GM18520 (cell line): ENCODE measurements around the gene DNAL4.

ENCODE experiments used
- ATAC-seq: cut with Tn5 transposase; IDR thresholded peaks from one replicate; pipeline ENCODE4 v1.9.1; 2021; ENCODE audit not compliant: unreplicated experiment

Gene DNAL4

GRCh38 chr22:38741576-38741975, 52.4 kb downstream of the DNAL4 start:
- ATAC-seq: no peak

GRCh38 chr22:38741166-38741565, 52.8 kb downstream of the DNAL4 start:
- ATAC-seq: no peak

- ATAC-seq: no peak
Observed at GRCh38 chr22:38740754-38741153, 53.2 kb downstream of the DNAL4 start.

- no peak for ATAC-seq
Observed at GRCh38 chr22:38740116-38740723, 53.7 kb downstream of the DNAL4 start.

DNA sequence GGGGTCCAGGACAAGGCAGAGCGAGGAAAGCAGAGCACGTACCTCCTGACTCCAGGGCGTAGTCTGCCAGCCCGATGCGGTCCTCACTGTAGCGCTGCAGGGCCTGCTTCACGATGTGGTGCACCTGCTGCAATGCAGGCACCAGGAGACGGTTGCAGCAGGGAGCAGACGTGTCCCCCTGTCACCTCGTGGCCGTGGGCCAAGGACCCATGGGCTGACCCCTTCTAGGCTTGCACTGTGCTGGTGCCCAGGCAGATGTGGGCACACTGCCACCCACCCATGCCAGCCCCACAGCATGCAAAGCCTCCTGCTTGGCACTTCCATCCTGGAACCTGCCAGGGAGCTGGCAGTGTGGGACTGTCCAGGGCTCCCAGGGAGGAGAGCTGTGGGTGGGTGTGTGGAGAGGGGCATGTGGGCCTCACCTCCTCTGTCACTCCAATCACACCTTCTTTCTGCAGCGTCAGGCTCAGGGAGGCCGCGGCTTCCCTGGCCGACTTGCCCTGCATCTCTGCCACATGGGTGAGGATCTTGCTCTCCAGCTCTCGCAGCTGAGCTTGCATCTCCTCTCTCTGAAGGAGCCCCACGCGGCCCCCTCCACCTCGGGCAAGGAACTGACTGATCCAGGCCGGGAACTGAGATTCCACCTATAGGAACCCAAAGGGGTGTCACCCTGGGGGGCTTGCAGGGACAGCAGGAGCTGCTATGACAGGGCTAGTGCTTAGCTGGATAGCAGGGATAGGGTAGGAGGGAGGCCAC, 54.5 kb downstream of the DNAL4 start:
- no peak for ATAC-seq

- ATAC-seq: no peak
Observed at GRCh38 chr22:38738475-38739070, 55.4 kb downstream of the DNAL4 start.

DNA sequence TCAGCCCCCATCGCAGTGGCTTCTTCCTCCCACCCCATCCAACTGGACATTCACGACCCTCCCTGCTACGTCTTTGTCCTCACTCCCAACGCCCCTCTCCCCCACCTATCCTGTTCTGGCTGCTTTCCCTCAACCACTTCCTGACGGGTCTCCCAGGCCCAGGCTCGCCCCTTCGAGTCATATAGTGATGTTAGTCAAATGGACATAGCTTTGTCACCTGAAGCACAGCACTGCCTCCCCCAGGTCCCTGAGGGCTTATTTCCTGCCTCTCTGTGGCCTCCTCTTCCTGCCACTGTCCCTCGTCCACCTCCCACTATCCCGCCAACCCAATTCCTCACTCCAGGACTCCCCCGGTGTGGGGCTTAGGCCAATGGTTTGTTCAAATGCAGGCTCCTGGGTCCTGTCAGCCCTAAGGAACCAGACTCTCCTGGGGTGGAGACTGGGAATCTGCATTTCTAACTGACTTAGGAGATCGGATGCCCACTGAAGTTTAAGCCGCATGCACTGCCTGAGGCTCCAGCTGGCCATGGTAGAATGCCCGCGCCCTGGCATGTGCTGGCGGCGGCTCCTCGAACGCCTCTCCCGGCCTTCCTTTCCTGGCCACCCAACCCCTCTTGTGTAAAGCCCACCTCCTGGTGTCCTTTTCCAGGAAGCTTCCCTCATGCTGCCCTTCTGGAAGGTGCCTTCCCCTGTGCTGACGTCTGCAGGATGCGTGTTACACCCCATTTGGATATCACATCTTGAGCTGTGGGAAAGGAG, 56.5 kb downstream of the DNAL4 start:
- no peak for ATAC-seq

DNA sequence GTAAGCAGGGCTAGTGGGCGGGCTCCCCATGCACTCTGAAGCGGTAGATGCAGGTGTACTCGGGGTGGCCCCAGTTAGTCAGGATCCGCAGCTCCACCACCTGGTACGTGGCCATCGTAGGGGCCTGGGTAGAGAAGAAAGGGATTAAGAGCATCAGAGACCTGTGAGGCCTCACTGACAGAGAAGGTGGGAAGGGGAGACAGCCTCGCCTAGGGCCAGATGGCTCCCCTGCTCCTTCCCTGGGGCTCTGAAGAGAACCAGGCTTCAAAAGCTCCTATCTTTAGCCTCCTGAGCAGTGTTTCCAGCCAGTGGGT, 57.7 kb downstream of the DNAL4 start:
- ATAC-seq: no peak

DNA sequence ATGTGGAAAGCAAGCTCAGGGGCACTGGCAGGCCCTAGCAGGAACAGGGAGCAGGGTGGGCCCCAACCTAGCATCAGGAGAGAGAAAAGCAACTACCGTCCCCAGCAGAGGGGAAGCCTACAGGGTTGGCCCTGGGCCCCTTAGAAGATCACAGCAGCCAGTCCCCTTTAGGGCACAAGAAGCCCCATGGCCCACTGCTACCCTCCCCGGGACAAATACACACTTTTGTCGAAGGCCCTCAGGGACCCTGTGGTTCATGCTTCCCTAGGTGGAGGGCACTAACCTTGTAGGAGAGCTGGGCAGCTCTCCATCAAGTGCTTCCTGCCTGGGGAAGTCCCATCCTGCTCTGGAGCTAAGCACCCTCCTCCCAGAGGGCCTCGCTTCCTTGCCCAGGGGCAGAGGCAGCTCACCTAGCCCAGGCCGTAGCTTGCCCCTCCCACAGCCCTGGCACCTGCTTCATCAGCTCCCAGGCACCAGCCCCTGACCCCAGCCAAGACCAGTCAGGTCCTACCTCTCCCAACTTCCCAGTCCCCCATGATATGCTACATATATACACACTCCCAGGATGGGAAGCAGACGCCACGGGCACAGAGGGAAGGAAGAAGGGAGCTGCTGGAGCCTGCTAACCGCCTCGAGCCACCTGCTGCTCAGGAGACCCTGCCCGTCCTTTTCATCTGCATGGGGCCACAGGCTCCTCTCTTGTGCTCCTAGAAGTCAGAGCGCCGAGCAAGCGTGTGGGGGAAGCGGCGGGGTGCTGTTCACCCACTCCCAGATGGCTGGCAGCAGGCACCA, 58.3 kb downstream of the DNAL4 start:
- ATAC-seq: no peak

GRCh38 chr22:38735126-38735464, 58.8 kb downstream of the DNAL4 start:
- ATAC-seq: no peak

DNA sequence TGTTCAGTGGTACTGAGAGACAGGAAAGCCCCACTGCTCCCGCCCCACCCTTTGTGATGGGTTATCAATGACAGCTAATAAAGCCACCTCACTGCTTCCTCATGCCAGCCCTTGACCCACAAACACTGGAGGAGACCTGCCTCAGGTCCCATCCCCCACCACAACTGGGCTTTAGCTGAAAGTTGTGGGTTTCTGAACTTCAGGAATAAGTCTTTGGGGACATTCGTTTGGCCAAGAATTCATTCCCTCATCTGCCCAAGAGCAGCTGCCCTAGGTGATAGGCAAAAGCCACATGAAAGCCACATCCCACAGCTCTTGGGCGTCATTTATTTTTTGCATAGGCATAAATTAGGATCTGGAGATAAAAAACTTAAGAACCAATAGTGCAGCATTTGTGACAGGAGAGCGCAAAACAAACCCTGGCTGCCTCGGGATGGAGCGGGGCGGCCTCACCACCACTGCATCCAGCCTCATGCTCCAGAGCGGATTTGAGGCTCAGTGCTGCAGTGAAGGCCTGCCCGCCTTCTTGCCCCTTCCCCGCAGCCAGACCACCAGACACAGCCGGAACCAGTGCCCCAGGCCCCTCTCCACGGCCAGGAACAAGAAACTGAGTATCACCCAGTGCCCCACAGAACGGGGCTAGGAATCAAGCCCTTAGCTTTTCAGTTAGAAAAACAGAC, 59.4 kb downstream of the DNAL4 start:
- ATAC-seq: no peak

DNA sequence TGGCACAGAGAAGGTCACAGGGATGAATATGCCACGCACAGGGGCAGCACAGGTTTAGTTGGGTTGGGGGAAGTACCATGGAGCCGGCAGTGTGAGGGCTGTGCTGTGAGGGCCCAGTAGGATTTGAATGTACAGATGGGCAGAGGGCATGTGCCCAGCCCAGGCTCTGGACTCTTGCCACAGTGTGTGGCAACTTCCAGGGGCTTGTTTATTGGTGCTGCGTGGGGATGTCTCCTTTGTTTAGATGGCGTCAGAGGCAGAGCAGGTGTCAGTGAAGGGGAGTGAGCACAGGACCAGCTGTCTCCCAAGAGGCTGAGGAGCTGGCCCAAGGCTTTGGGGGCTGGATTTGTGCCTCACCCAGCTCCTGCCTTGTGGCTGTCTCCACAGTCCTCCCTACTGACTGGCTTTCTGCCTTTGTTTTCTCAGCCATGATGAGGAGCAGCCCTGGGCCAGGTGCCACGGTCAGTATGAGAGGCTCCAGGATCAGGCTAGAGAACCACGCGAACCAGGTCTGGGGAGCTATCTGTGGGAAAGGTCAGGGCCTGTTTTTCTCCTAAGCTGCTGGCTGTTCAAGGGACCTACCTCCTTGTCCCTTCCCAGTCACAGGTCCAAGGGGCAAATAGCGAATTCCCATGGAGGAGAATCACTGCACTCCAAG, 60.1 kb downstream of the DNAL4 start:
- no peak for ATAC-seq

DNA sequence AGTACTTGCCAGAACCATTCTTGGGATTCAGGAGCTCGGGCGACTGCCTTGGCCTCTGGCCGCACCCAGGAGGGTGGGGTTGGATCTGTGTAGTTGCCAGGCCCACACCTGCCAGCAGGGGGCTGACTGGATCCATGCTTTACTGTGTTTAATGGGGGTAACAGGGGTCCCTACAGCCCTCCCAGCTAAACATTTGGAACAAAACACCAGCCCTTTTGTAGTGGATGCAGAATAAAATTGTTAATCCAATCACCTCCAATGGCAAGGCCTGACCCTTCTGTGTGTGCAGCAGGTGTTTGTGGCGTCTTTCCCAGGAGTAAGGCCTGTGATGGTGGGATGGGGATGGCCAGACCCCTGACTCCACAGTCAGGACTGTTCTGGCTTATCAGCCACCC, 60.6 kb downstream of the DNAL4 start:
- no peak for ATAC-seq

DNA sequence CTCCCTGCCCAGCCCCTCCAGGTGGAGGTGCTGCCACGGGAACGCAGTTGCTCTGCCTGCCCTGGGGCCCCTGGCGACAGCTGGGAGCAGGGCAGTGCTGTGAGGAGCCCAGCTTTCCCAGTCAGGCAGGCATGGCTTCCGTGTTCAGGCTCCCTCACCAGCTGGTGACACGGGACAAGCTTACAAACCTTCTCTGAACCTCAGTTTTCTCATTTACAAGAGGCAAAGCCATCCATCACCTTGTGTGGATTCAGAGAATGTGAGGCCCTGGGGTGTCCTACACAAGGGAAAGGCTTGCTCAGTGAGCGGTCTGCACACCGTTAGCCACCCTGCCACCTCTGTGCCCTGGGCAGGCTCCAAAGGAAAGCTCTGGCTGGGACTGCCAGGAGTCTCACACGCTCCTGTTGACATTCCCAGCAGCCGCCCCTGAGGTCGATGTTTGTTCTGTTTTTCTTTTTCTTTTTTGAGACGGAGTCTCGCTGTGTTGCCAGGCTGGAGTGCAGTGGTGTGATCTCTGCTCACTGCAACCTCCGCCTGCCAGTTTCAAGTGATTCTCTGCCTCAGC, 61.6 kb downstream of the DNAL4 start:
- ATAC-seq: no peak

GRCh38 chr22:38731703-38732161, 62.2 kb downstream of the DNAL4 start:
- ATAC-seq: no peak

DNA sequence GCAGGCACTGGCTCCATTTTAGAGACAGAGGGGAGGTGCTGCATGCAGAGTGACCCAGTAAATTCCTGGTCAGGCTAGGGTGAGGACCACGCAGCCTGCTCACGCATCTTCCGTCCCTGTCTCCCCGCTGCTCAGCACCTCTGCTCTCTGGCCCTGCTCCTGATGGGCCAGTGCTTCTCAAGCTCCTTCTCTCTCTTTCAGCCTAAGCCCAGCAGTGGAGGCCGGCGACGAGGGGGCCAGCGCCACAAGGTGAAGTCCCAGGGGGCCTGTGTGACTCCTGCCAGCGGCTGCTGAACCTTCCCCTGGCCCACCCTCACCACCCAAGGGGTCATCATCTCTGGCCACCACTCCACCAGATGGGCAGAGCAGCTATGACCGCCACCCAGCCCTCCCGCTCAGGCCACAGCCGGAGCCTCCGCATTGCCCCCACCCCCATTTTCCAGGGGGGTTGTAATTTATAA, 63.5 kb downstream of the DNAL4 start:
- ATAC-seq: no peak

GRCh38 chr22:38729946-38730345, 64.0 kb downstream of the DNAL4 start:
- ATAC-seq: no peak

DNA sequence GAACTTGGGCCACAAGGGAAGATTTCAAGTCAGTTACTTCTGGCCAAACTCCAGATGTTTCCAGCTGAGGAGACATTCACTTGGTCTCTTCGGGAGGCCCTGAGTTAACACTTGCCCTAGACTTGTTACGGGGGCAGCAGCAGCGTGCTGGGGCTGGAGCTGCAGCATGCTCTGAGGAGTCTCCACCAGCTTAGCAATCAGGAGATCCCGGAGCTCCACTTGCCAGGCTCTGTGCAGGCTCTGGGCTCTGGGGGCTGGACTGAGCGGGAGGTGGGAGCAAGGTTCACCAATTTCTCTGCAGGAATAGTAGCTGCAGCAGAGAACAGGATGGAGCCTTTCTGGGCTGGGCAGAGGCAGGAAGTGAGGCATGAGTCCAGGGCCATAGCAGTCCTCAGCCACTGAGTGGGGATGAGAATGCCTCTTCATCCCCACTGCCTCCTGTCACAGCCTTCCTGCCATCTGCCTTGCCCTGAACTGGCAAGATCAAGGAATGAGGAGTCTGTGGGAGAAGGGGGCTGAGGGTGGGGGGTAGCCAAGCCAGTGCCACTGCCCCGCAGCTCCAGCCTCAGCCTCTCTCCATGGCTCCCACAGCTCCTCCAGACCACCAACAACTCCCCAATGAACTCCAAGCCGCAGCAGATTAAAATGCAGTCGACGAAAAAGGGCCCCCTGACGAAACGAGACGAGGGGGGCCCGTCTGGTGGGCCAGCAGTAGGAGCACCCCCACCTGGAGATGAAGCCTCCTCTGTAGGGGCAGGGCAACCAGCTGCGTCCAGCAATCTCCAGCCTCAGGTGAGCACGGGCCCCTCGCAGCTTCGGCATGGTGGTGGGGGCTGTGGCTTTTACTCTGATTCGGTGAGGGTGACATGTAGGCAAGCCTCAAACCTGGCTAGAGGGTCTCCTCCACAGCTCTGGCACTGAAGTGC, 64.8 kb downstream of the DNAL4 start:
- no peak for ATAC-seq
